ENCODE results near the gene NLGN2. TPM values are rescaled to one million over a fixed set of nuclear protein-coding genes. Genes with fewer than 3 reads are reported as not detected.
A peak's percentile ranks its signal among the peaks of the same experiment; 100 is the strongest.

NLGN2 gene
- total and polyA plus RNA-seq, 4 donors = 5.0 to 15.2 (median 8.2) TPM

DNA sequence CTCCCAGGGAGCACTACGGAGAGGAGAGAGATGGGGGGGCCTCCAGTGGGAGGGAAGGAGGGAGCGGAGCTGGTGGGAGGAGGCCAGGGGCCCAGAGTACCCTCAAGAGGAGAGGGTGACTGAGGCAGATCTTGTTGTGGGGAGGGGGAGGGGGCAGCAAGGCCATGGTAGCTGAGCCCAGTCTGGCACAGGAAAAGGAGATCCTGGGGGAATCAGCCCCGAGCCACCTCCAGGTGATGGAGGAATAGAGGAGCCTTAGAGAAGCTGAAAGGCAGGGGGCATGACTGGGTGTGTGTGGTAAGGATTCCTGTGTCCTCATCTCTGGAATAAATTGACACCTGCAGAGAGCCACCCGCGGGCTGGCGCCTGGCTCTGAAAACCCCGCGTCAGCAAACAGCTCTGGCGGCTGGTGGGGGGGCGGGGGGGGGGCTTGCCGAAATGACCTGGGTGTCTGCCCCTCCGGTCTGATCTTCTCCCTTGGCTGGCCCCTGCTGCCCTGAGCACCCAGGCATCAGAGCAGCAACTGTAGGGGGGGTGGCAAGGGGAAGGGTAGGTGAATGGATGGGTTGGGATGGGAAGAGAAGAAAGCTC is 1.3 kb upstream of the NLGN2 start:
- H3K9ac ChIP-seq (ENCODE audit: insufficient read depth in 1 of 2, low read length in 2 of 2) = no peak overlapping the region
- no peaks in the 10 kb centered on the region for H3K9me3 ChIP-seq (ENCODE audit: control insufficient read depth in 4 of 4, insufficient read depth in 3 of 4, low read length in 3 of 4)
- peaks cover 0 to 4% (median 2%) of the 10 kb centered on the region in 4 donors for H3K36me3 ChIP-seq (ENCODE audit: control insufficient read depth in 4 of 4, insufficient read depth in 4 of 4, low read length in 4 of 4)
- H3K27me3 ChIP-seq (ENCODE audit: control insufficient read depth in 3 of 3, insufficient read depth in 3 of 3, low read length in 2 of 3) = no peaks in the 10 kb centered on the region
- DNase-seq (peak in 1 of 3 donors; percentile 17), ATAC-seq (ENCODE audit: insufficient read depth, low FRiP score) (no peak)
- H3K4me1 ChIP-seq (ENCODE audit: control insufficient read depth in 5 of 5, insufficient read depth in 5 of 5, low read length in 5 of 5) = peaks cover 0 to 13% (median 7%) of the 10 kb centered on the region in 5 donors
- H3K4me3 ChIP-seq = no peak overlapping the region
- TF ChIP-seq, protein P1, sequence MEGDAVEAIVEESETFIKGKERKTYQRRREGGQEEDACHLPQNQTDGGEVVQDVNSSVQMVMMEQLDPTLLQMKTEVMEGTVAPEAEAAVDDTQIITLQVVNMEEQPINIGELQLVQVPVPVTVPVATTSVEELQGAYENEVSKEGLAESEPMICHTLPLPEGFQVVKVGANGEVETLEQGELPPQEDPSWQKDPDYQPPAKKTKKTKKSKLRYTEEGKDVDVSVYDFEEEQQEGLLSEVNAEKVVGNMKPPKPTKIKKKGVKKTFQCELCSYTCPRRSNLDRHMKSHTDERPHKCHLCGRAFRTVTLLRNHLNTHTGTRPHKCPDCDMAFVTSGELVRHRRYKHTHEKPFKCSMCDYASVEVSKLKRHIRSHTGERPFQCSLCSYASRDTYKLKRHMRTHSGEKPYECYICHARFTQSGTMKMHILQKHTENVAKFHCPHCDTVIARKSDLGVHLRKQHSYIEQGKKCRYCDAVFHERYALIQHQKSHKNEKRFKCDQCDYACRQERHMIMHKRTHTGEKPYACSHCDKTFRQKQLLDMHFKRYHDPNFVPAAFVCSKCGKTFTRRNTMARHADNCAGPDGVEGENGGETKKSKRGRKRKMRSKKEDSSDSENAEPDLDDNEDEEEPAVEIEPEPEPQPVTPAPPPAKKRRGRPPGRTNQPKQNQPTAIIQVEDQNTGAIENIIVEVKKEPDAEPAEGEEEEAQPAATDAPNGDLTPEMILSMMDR (IDR thresholded peaks at IDR 0.05; ENCODE audit: control extremely low read depth, extremely low read depth) = no peak
- 65 to 73% methylated on average over 12 of the region's 12 CpGs for WGBS, 2 donors
- H3K27ac ChIP-seq (ENCODE audit: low read depth in 1 of 2, low read length in 1 of 2) = no peak overlapping the region

DNA sequence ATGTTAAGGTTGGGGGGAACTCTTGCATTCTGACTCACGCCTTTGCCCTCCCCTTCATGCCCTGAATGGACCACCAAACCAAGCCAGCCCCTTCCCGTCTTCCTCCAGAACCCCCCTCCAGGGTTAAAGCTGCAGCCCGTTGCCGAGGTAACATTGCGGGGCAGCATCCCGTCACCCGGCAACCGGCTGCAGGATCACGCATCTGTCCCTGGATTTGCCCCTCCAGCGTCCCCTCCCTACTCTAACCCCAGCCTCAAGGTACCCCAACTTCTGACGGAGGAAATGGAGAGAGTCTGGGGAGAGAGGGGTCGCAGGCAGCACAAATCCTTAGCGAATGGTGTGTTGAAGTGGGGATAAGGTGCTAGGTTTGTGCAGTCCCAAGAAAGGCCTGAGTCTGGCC is 563 bp upstream of the NLGN2 start:
- 87 to 91% methylated on average over 13 of the region's 13 CpGs for WGBS, 2 donors
- DNase-seq (no peak), ATAC-seq (ENCODE audit: insufficient read depth, low FRiP score) (no peak)
- H3K27me3 ChIP-seq (ENCODE audit: control insufficient read depth in 3 of 3, insufficient read depth in 3 of 3, low read length in 2 of 3) = no peaks in the 10 kb centered on the region
- TF ChIP-seq, protein P1 (IDR thresholded peaks at IDR 0.05; ENCODE audit: control extremely low read depth, extremely low read depth) = no peak
- H3K4me1 ChIP-seq (ENCODE audit: control insufficient read depth in 5 of 5, insufficient read depth in 5 of 5, low read length in 5 of 5) = peaks cover 0 to 13% (median 7%) of the 10 kb centered on the region in 5 donors
- no peak overlapping the region for H3K9ac ChIP-seq (ENCODE audit: insufficient read depth in 1 of 2, low read length in 2 of 2)
- H3K36me3 ChIP-seq (ENCODE audit: control insufficient read depth in 4 of 4, insufficient read depth in 4 of 4, low read length in 4 of 4) = peaks cover 0 to 4% (median 2%) of the 10 kb centered on the region in 4 donors
- no peak overlapping the region for H3K4me3 ChIP-seq
- no peak overlapping the region for H3K27ac ChIP-seq (ENCODE audit: low read depth in 1 of 2, low read length in 1 of 2)
- H3K9me3 ChIP-seq (ENCODE audit: control insufficient read depth in 4 of 4, insufficient read depth in 3 of 4, low read length in 3 of 4) = no peaks in the 10 kb centered on the region

DNA sequence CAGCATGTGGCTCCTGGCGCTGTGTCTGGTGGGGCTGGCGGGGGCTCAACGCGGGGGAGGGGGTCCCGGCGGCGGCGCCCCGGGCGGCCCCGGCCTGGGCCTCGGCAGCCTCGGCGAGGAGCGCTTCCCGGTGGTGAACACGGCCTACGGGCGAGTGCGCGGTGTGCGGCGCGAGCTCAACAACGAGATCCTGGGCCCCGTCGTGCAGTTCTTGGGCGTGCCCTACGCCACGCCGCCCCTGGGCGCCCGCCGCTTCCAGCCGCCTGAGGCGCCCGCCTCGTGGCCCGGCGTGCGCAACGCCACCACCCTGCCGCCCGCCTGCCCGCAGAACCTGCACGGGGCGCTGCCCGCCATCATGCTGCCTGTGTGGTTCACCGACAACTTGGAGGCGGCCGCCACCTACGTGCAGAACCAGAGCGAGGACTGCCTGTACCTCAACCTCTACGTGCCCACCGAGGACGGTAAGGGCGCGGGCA is 645 bp downstream of the NLGN2 start:
- peaks cover 0 to 4% (median 2%) of the 10 kb centered on the region in 4 donors for H3K36me3 ChIP-seq (ENCODE audit: control insufficient read depth in 4 of 4, insufficient read depth in 4 of 4, low read length in 4 of 4)
- TF ChIP-seq, protein P1 (IDR thresholded peaks at IDR 0.05; ENCODE audit: control extremely low read depth, extremely low read depth) = no peak
- no peaks in the 10 kb centered on the region for H3K27me3 ChIP-seq (ENCODE audit: control insufficient read depth in 3 of 3, insufficient read depth in 3 of 3, low read length in 2 of 3)
- no peak for DNase-seq
- no peak overlapping the region for H3K9ac ChIP-seq (ENCODE audit: insufficient read depth in 1 of 2, low read length in 2 of 2)
- H3K9me3 ChIP-seq (ENCODE audit: control insufficient read depth in 4 of 4, insufficient read depth in 3 of 4, low read length in 3 of 4) = no peaks in the 10 kb centered on the region
- no peak overlapping the region for H3K4me3 ChIP-seq
- WGBS, 2 donors = 65 to 74% methylated on average over 39 to 58 of the region's 58 CpGs
- ATAC-seq (ENCODE audit: insufficient read depth, low FRiP score) = no peak
- peaks cover 0 to 5% (median 0%) of the 10 kb centered on the region in 5 donors for H3K4me1 ChIP-seq (ENCODE audit: control insufficient read depth in 5 of 5, insufficient read depth in 5 of 5, low read length in 5 of 5)
- no peak overlapping the region for H3K27ac ChIP-seq (ENCODE audit: low read depth in 1 of 2, low read length in 1 of 2)
